ENCODE results near the gene RAMP3.
"Not testable (repeated sequence)": the region's sequence is repeated elsewhere in the genome, so short reads cannot be mapped to it uniquely, and the experiment has no call there.

The RAMP3 gene

DNA sequence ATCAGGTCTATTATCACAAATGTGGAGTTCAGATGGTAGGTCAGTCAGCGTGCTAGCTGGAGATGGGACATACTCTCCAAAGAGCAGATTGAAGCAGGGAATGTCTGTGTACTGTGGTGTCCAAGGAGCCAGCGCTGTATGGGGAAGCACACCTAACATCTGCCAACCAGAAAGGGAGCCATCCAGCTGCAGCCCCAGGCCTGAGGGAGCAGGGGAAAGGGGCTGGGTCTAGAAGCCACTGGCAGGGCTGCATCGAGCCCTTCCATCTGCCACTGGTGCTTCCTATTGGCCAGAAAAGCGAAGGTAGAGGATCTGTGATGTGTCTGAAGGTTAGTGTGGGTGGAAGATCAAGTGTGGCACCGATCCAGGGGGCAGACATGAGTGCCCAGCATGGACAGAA is 8.0 kb upstream of the RAMP3 start:
- no peak for DNase-seq (ENCODE audit: extremely low read depth, low read depth)
- no peak overlapping the region for H3K4me3 ChIP-seq (replicated peaks; ENCODE audit: low read depth, low read length)
- no peak for TF ChIP-seq CTCF (IDR thresholded peaks at IDR 0.05; ENCODE audit: low read depth, low read length, missing control alignments)

- TF ChIP-seq CTCF (IDR thresholded peaks at IDR 0.05; ENCODE audit: low read depth, low read length, missing control alignments), result no peak
- no peak for DNase-seq (ENCODE audit: extremely low read depth, low read depth)
- no peak overlapping the region for H3K4me3 ChIP-seq (replicated peaks; ENCODE audit: low read depth, low read length)
These were observed 7.4 kb upstream of the RAMP3 start for GRCh38 chr7:45150199-45150598.

- DNase-seq (ENCODE audit: extremely low read depth, low read depth), result no peak
- H3K4me3 ChIP-seq (replicated peaks; ENCODE audit: low read depth, low read length), result no peak overlapping the region
- TF ChIP-seq CTCF (IDR thresholded peaks at IDR 0.05; ENCODE audit: low read depth, low read length, missing control alignments), result no peak
These were observed 6.4 kb upstream of the RAMP3 start for GRCh38 chr7:45151131-45151684.

GRCh38 chr7:45151967-45152366 is 5.6 kb upstream of the RAMP3 start:
- no peak for TF ChIP-seq CTCF (IDR thresholded peaks at IDR 0.05; ENCODE audit: low read depth, low read length, missing control alignments)
- no peak overlapping the region for H3K4me3 ChIP-seq (replicated peaks; ENCODE audit: low read depth, low read length)
- no peak for DNase-seq (ENCODE audit: extremely low read depth, low read depth)

DNA sequence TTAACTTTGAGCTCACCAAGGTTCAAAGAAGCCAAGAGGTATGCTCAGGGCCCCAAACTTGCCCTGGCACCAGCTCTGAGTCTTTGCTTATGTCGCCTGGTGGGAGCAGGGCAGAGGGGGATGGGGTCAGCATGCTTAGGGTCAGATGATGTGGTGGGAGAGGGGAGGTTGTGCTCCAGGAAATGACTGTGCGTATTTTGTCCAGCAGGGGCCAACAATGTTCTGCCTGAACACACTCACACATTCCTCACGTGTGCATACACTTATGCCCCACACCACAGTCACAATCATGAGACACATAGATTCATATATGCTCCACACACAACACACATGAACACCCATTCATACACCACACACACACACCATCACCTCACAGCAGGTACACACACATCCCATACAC is 4.4 kb upstream of the RAMP3 start:
- no peak for DNase-seq (ENCODE audit: extremely low read depth, low read depth)
- no peak overlapping the region for H3K4me3 ChIP-seq (replicated peaks; ENCODE audit: low read depth, low read length)
- no peak for TF ChIP-seq CTCF (IDR thresholded peaks at IDR 0.05; ENCODE audit: low read depth, low read length, missing control alignments)

DNA sequence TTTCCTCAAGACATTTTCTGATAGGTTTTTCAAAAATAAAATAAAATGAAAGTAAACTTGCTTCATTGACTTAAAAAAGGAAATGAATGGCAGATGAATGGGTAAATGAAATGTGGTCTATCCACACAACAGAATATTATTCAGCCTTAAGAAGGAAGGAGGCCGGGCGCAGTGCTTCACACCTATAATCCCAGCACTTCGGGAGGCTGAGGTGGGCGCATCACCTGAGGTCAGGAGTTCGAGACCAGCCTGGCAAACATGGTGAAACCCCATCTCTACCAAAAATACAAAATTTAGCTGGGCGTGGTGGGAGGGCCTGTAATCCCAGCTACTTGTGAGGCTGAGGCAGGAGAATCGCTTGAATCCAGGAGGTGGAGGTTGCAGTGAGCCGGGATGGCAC is 3.7 kb upstream of the RAMP3 start:
- not testable (repeated sequence) for H3K4me3 ChIP-seq (replicated peaks; ENCODE audit: low read depth, low read length); DNase-seq (ENCODE audit: extremely low read depth, low read depth)

DNA sequence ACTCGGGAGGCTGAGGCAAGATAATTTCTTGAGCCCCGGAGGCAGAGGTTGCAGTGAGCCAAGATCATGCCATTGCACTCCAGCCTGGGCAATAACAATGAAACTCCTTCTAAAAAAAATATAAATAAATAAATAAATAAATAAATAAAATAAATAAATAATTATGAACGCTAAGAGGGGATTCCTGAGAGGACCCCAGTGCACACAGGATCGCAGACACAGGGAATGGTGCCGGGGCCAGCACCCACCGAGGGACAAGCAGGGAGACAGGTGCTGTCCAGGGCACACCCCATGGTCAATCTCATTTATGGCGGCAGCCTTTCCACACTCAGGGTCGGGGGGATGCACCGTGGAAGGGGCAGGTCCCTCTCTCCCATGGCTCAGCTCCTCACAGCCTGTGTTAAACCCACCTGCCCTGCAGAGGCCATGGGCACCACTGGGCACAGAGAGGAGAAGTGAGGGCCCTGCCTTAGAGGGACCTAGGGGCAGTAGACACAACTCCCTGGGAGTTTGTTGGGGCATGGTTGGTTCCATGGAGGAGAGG is 2.2 kb upstream of the RAMP3 start:
- DNase-seq (ENCODE audit: extremely low read depth, low read depth), result no peak
- TF ChIP-seq CTCF (IDR thresholded peaks at IDR 0.05; ENCODE audit: low read depth, low read length, missing control alignments), result no peak
- H3K4me3 ChIP-seq (replicated peaks; ENCODE audit: low read depth, low read length), result no peak overlapping the region
